Skeletal muscle tissue (tissue), 4 donors: ENCODE results near the gene CASQ1. TPM values are rescaled to one million over a fixed set of nuclear protein-coding genes. Genes with fewer than 3 reads are reported as not detected.

Experiments
- H3K27ac ChIP-seq: one replicate; pipeline ENCODE4 v1.7.0; 2013; ENCODE audit warnings: mild to moderate bottlenecking, low read depth, low read length, inconsistent platforms
- H3K27me3 ChIP-seq, 3 donors: one replicate each; pipeline ENCODE4 v1.7.0; 2013; ENCODE audit warnings: low read length in 3 of 3; ENCODE audit not compliant: control insufficient read depth in 3 of 3, insufficient read depth in 3 of 3
- H3K36me3 ChIP-seq, 3 donors: one replicate each; pipeline ENCODE4 v1.7.0; 2013; ENCODE audit warnings: low read length in 3 of 3; ENCODE audit not compliant: control insufficient read depth in 3 of 3, insufficient read depth in 3 of 3
- H3K4me1 ChIP-seq, 3 donors: one replicate each; pipeline ENCODE4 v1.7.0; 2013; ENCODE audit warnings: low read length in 3 of 3, mild to moderate bottlenecking in 3 of 3; ENCODE audit not compliant: control insufficient read depth in 3 of 3, insufficient read depth in 3 of 3
- H3K4me3 ChIP-seq, 3 donors: one replicate each; pipeline ENCODE4 v1.7.0; 2013; ENCODE audit warnings: low read length in 3 of 3
- H3K9ac ChIP-seq, 3 donors: one replicate each; pipeline ENCODE4 v1.7.0; 2013; ENCODE audit warnings: low read length in 3 of 3, mild to moderate bottlenecking in 3 of 3, moderate library complexity in 2 of 3, low read depth in 1 of 3
- H3K9me3 ChIP-seq, 3 donors: one replicate each; pipeline ENCODE4 v1.7.0; 2013; ENCODE audit warnings: low read length in 3 of 3; ENCODE audit not compliant: control insufficient read depth in 3 of 3
- total RNA-seq: library from RNA; depleted of rRNA; stranded (reverse); fragments of >200 nt; gene quantifications from one replicate; pipeline ENCODE4 v1.2.3, GENCODE V29; 2014
- donor health status: Osteomylitis.

Gene CASQ1
- total RNA-seq, 1 donor from 2014 or later, result 616 TPM

DNA sequence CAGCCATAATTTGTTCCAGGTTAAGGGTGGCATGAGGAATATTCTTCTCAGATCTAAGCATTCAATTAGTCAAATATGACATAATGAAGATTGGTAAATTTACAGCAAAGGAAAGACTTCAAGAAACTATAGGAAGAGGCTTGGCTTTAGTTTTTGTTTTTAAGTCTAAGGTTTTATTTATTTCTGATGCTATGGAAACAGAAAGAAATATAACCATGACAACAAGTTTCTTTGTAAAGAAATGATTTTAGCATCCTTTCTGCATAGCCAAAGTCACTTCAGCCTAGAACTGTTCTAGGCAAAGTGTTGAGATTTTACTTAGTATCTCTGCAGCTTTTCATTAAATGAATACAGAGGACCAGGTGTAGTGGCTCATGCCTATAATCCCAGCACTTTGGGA, 42.5 kb downstream of the CASQ1 start:
- Histone ChIP-seq H3K4me1 (peaks cover 0 to under 1% (median 0%) of the 10 kb centered on the region in 3 donors), H3K9ac (no peak overlapping the region), H3K36me3 (peaks cover 23 to 73% (median 59%) of the 10 kb centered on the region in 3 donors), H3K9me3 (no peaks in the 10 kb centered on the region), H3K27ac (no peak overlapping the region), H3K27me3 (no peaks in the 10 kb centered on the region), H3K4me3 (no peak overlapping the region)

DNA sequence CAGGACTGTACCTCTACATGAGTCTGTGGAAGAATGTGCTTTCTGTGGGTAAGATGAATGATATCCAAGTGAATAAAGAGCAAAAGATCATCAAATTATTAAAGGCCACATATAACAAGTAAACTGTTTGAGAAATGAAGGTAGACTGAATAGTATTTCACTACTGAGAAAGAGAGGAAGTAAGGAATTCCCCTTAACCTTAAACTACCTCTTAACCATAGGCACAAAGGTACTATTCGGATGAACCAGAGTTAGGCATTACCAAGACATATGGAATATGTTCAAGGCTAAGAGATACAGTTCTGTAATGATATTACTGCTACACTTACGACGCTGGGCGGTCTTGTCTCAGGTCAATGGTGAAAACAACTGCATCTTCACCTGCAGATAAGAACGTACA, 46.4 kb downstream of the CASQ1 start:
- Histone ChIP-seq H3K27me3 (no peaks in the 10 kb centered on the region), H3K27ac (no peak overlapping the region), H3K9ac (no peak overlapping the region), H3K9me3 (no peaks in the 10 kb centered on the region), H3K4me1 (peaks cover 7 to 11% (median 11%) of the 10 kb centered on the region in 3 donors), H3K4me3 (no peak overlapping the region), H3K36me3 (peaks cover 32 to 68% (median 53%) of the 10 kb centered on the region in 3 donors)

DNA sequence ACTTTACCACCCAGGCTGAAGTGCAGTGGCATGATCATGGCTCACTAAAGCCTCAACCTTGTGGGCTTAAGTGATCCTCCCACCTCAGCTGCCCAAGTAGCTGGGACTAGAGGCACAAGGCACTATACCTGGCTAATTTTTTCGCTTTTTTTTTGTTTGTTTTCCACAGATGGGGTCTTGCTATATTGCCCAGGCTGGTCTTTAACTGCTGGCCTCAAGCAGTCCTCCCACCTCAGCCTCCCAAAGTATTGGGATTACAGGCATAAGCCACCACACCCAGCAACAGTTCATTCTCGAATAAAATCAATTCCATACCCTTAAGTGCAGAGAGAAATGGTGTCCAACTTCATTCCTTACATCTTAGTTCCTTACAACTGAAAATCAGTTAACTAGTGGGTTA, 47.2 kb downstream of the CASQ1 start:
- Histone ChIP-seq H3K9ac (no peak overlapping the region), H3K36me3 (peaks cover 32 to 65% (median 50%) of the 10 kb centered on the region in 3 donors), H3K27me3 (no peaks in the 10 kb centered on the region), H3K9me3 (no peaks in the 10 kb centered on the region), H3K4me1 (peaks cover 11 to 15% (median 11%) of the 10 kb centered on the region in 3 donors), H3K4me3 (no peak overlapping the region), H3K27ac (no peak overlapping the region)

DNA sequence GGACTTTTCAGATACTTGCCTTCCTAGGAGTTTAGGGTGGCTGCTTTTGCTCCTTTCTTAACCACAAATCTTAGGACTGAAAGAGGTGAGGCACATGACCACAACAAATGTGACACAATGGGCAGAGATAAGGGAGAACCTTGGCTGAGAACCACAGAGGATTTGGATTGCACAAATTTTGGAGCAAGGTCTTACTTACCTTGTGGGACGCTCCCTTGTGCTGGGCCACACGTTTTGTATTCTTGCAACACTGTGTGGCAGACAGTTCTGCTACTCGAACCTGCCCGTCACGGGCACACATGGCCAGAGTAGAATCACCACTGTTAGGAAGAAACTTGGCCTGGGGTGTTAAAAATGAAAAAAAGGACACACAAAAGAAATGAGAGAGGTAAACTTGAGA, 48.0 kb downstream of the CASQ1 start:
- H3K36me3 ChIP-seq, result peaks cover 35 to 58% (median 50%) of the 10 kb centered on the region in 3 donors
- H3K9ac ChIP-seq, result peak overlapping the region in 1 of 3 donors; percentile 59
- no peaks in the 10 kb centered on the region for H3K27me3 ChIP-seq
- no peak overlapping the region for H3K27ac ChIP-seq
- peaks cover 19 to 24% (median 20%) of the 10 kb centered on the region in 3 donors for H3K4me1 ChIP-seq
- no peaks in the 10 kb centered on the region for H3K9me3 ChIP-seq
- H3K4me3 ChIP-seq, result no peak overlapping the region

DNA sequence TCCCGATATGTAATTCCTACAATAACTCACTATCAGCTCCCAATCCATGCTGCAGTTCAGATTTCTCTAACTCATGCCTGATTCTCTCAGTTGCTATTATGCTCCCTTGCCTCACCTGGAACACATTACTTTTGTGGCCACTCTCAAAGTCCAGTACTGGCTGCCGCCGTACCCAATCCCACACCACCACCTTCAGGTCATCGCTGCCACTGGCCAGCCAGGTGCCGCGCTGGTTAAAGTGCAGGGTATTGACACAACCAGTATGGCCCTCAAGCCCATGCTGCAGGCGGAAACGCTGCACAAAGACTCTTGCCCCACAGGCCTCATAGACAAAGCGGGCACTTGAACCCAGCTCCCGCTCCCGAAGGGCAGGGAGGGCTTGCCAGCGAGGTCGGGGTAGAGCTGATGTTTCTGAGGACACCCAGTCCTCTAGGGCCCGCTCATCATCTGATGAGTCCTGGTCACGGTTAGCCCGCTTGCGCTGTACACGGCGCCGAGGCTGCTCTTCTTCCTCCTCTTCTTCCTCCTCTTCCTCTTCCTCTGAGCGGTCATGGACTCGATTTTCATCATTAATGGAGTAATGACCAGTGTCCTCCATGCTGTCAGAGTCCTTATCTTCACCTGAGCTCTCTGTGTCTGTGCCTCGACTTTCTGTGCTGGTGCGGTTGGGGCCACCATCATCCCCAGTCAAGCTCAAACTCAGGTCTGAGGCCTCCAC, 49.4 kb downstream of the CASQ1 start:
- no peak overlapping the region for H3K27ac ChIP-seq
- H3K9ac ChIP-seq, result no peak overlapping the region
- peaks cover 35 to 55% (median 50%) of the 10 kb centered on the region in 3 donors for H3K36me3 ChIP-seq
- H3K9me3 ChIP-seq, result no peaks in the 10 kb centered on the region
- peaks cover 26 to 31% (median 30%) of the 10 kb centered on the region in 3 donors for H3K4me1 ChIP-seq
- H3K27me3 ChIP-seq, result no peaks in the 10 kb centered on the region
- no peak overlapping the region for H3K4me3 ChIP-seq

DNA sequence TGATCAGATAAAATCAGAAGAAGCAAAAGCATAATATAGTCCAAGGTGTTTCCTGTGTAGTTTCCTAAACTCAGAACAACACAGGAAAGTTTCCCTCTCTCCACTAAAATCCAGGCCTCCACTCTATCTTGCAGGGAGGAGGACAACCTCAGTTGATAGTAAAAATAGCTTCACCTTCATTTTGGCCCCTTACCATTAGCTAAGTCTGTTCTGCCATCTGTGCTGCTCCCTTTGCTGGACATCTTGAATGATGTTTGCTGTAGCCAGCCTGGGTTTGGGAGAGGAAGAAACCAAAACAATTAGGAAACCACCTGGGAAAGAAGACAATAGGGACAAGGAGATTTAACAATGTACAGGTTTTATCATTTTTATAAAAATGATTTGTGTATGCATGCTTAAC, 53.4 kb downstream of the CASQ1 start:
- Histone ChIP-seq H3K4me3 (no peak overlapping the region), H3K27me3 (no peaks in the 10 kb centered on the region), H3K4me1 (peaks cover 36 to 38% (median 38%) of the 10 kb centered on the region in 3 donors), H3K36me3 (peaks cover 13 to 20% (median 19%) of the 10 kb centered on the region in 3 donors), H3K27ac (peak overlapping the region; percentile 56), H3K9ac (no peak overlapping the region), H3K9me3 (no peaks in the 10 kb centered on the region)

DNA sequence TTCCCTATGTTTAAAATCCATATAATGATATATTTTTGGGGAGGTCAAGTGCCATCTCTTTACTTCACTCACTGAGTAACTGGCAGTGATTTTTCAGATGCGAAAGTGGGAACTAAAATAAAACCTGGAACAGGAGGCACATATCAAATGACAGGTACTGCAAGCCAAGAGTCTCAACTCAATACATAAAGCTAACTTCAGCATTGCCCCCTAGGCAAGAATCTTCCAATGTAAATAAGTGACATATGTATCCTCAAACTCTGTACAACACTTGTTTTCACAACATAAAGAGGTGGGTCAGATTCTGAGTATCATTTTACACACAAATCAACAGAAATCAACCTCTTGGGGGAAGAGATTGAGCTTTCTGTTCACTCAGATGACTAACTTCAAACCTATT, 53.8 kb downstream of the CASQ1 start:
- no peak overlapping the region for H3K9ac ChIP-seq
- peaks cover 33 to 38% (median 36%) of the 10 kb centered on the region in 3 donors for H3K4me1 ChIP-seq
- H3K27me3 ChIP-seq, result no peaks in the 10 kb centered on the region
- no peak overlapping the region for H3K4me3 ChIP-seq
- peaks cover 12 to 15% (median 14%) of the 10 kb centered on the region in 3 donors for H3K36me3 ChIP-seq
- no peaks in the 10 kb centered on the region for H3K9me3 ChIP-seq
- peak overlapping the region; percentile 56 for H3K27ac ChIP-seq

DNA sequence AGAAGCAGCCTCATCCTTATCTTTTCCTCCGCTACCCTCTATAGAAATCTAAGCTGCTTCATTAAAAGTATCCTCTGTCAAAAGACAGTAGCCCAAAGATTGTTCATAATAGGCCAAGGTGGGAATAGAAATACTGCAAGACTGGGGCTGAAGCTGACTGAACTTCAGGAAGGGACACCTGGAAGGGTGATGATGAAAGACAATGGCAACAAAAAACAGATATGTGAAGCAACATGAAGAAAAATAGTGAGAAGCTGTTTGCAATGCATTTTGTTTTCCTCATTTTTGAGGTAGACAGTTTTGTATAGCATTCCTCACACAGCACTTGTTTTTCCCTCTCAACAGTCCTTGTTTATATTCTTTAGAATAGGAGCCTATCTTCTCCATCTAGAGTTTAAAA, 55.1 kb downstream of the CASQ1 start:
- Histone ChIP-seq H3K27ac (peak overlapping the region; percentile 56), H3K9me3 (no peaks in the 10 kb centered on the region)

DNA sequence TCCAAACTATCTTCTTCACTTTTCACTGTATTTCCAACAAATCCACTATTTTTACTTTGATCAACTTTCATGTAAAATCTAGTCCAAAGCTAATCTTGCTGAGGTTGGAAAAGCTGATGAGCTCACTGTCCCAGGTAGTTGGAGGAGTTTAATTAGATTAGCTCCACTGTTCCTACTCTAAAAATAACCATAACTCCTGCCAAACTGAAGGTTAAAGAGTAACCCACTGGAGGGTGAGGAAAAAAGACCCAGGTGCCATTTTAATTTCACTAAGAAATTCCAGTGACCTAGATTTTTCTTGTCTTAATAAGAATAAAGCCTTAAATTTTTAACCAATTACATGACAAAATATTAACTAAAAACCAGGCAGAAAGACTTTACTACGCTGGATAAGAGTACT, 56.7 kb downstream of the CASQ1 start:
- H3K9me3 ChIP-seq, result no peaks in the 10 kb centered on the region
- H3K9ac ChIP-seq, result no peak overlapping the region
- H3K27me3 ChIP-seq, result no peaks in the 10 kb centered on the region
- H3K36me3 ChIP-seq, result peaks cover 0 to 3% (median 0%) of the 10 kb centered on the region in 3 donors
- H3K4me1 ChIP-seq, result peaks cover 46 to 49% (median 49%) of the 10 kb centered on the region in 3 donors
- H3K27ac ChIP-seq, result peak overlapping the region; percentile 51
- no peak overlapping the region for H3K4me3 ChIP-seq

More for the DNA sequence above, 55.1 kb downstream of the CASQ1 start:
- H3K27me3 ChIP-seq, result no peaks in the 10 kb centered on the region
- H3K4me3 ChIP-seq, result no peak overlapping the region
- H3K9ac ChIP-seq, result peak overlapping the region in 1 of 3 donors; percentile 21
- H3K36me3 ChIP-seq, result peaks cover 3 to 6% (median 3%) of the 10 kb centered on the region in 3 donors
- peaks cover 35 to 38% (median 36%) of the 10 kb centered on the region in 3 donors for H3K4me1 ChIP-seq

DNA sequence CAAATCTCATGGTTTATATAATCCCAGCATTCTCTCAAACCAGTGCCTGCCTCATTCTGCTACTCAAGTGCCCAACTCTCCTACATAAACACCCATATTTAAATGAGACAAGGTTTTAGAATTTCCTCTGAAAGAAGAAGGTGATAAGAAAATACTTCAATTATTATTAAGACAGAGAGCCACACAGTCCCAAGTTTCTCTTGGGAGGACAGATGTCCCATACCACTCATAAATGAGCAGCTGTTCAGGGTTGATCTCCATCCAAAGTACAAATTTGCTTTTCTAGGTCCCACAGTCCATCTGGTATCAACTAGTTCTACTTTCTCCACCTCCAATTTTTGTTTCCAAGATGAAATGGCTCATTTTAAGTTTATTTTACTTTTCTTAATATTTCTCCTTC, 60.6 kb downstream of the CASQ1 start:
- Histone ChIP-seq H3K4me3 (peak overlapping the region in 1 of 3 donors; percentile 5), H3K27ac (peak overlapping the region; percentile 63), H3K4me1 (peaks cover 17 to 34% (median 25%) of the 10 kb centered on the region in 3 donors), H3K9ac (peak overlapping the region in 2 of 3 donors; percentile 36 to 47), H3K9me3 (no peaks in the 10 kb centered on the region), H3K27me3 (no peaks in the 10 kb centered on the region), H3K36me3 (peaks cover 0 to 10% (median 0%) of the 10 kb centered on the region in 3 donors)
